Upper lobe of left lung (tissue), 4 donors: ENCODE data around the gene WDR59.

Experiments
- EP300 ChIP-seq, 4 donors: sonication (generic); formaldehyde crosslinking; IDR thresholded peaks; one replicate each; pipeline ENCODE4 v1.5.1; 2017; ENCODE audit warnings: antibody characterized with exemption in 4 of 4, control low read depth in 2 of 4
- POLR2A ChIP-seq, 4 donors: fragments of 450-650 bp; IDR thresholded peaks; one replicate each; pipeline ENCODE4 v1.5.1; 2016 to 2017; ENCODE audit warnings: antibody characterized with exemption in 4 of 4, mild to moderate bottlenecking in 2 of 4

GRCh38 chr16:74902161-74902560, 82.8 kb downstream of the WDR59 start:
- TF ChIP-seq POLR2A (IDR thresholded peaks at IDR 0.05) (no peak), EP300 (IDR thresholded peaks at IDR 0.05) (no peak)
